ENCODE data around the gene MORF4L1. TPM values are rescaled to one million over a fixed set of nuclear protein-coding genes. Genes with fewer than 3 reads are reported as not detected.

Gene MORF4L1
- total and polyA plus RNA-seq, 8 donors: 78.8 to 545 (median 267) TPM

DNA sequence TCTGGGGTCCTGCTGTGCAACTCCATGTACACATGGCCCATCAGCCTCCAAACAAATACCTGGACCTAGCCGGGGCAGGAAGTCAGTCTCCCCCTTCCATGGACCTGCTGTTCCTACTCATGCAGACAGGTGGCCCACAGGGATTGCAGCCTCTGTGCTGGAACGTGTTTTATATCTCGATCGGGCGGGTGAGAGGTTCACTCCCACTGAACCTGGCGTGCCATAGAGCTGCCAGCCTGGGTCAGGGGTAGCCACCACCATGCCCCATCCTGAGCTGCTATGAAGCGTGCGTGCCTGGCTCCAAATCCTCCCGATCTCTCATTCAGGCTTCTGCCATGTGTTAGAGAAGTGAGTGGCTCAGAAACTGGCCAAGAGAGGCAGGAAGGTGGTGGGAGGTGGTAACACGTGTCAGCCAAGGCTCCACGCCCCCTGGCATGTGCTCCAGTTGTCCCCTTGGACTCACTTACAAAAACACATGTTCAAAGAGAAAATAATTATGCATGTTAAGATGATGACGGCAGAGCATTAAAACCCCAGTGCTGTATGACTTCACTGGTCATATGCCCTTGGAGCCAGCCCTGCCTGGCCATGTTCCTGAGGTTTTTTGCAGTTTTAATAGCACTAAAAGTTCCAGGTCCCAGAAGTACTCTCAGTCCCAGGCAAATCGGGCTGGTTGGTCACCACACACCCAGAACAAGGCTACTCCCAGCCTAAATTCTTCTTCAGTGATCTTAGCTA is 41.5 kb downstream of the MORF4L1 start:
- H3K27me3 ChIP-seq: no peaks in the 10 kb centered on the region
- peaks cover 11 to 87% (median 43%) of the 10 kb centered on the region in 4 donors for H3K4me1 ChIP-seq
- H3K36me3 ChIP-seq: peaks cover 25 to 81% (median 78%) of the 10 kb centered on the region in 4 donors
- DNase-seq: peak; percentile 51 to 54
- TF ChIP-seq POLR2A (IDR thresholded peaks at IDR 0.05) (no peak), POLR2AphosphoS5 (IDR thresholded peaks at IDR 0.05) (peak in 2 of 3 donors; percentile 3 to 11), EP300 (IDR thresholded peaks at IDR 0.05) (peak; percentile 68)
- TF ChIP-seq, protein P1, sequence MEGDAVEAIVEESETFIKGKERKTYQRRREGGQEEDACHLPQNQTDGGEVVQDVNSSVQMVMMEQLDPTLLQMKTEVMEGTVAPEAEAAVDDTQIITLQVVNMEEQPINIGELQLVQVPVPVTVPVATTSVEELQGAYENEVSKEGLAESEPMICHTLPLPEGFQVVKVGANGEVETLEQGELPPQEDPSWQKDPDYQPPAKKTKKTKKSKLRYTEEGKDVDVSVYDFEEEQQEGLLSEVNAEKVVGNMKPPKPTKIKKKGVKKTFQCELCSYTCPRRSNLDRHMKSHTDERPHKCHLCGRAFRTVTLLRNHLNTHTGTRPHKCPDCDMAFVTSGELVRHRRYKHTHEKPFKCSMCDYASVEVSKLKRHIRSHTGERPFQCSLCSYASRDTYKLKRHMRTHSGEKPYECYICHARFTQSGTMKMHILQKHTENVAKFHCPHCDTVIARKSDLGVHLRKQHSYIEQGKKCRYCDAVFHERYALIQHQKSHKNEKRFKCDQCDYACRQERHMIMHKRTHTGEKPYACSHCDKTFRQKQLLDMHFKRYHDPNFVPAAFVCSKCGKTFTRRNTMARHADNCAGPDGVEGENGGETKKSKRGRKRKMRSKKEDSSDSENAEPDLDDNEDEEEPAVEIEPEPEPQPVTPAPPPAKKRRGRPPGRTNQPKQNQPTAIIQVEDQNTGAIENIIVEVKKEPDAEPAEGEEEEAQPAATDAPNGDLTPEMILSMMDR (IDR thresholded peaks at IDR 0.05): peak in 5 of 7 experiments; percentile 42 to 66 (median 60)
- peak overlapping the region in 2 of 5 donors; percentile 70 to 80 for H3K27ac ChIP-seq
- WGBS, 5 donors: 53 to 60% (median 55%) methylated on average over 8 to 13 of the region's 13 CpGs
- no peak overlapping the region for H3K4me3 ChIP-seq
- H3K9me3 ChIP-seq: no peaks in the 10 kb centered on the region
- intact Hi-C loops (cut with DNase I; ENCODE audit: low total_unique reads): loop anchor here (10.0 kb wide), 1 partner anchor 61 kb away; no protein-coding TSS in a partner anchor

DNA sequence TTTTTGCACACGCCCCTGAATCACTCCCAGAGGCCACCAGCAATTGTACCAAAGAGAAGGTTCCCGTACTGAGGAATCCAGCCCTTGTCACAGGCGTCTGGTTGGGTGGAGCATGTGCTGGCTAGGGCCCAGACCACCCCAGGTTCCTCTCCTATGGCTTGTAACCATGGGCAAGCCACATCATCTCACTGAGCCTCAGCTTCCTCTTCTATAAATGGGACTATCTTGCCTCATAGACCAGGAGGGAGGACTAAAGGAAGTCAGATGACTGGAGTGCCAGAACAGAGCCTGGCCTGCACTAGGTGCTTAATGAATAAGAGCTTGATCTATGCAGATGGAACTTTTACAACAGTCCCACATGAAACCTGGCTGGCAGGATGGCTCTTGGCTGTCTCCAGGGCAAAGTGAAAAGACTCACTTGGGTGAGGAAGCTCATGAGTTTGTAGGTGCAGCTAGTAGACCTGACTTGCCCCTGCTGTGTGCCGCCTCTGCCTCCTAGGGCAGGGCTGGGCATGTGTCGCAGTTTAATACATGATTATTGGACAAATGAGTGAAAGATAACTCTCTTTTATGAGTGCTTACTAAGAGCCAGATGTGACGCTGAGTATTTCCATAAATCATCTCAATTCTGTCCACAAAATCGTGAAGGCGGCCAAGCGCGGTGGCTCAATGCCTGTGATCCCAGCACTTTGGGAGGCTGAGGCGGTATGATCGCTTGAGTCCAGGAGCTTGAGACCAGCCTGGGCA is 42.8 kb downstream of the MORF4L1 start:
- Histone ChIP-seq H3K4me3 (no peak overlapping the region), H3K27ac (peak overlapping the region in 4 of 5 donors; percentile 45 to 80 (median 62)), H3K27me3 (no peaks in the 10 kb centered on the region), H3K9me3 (no peaks in the 10 kb centered on the region), H3K36me3 (peaks cover 31 to 80% (median 80%) of the 10 kb centered on the region in 4 donors), H3K4me1 (peaks cover 11 to 74% (median 37%) of the 10 kb centered on the region in 4 donors)
- intact Hi-C loops (cut with DNase I; ENCODE audit: low total_unique reads): loop anchor here (10.0 kb wide), 1 partner anchor 59 kb away; no protein-coding TSS in a partner anchor
- 74 to 85% (median 78%) methylated on average over 11 to 12 of the region's 12 CpGs for WGBS, 5 donors
- DNase-seq: no peak
- TF ChIP-seq POLR2A (IDR thresholded peaks at IDR 0.05): no peak
- TF ChIP-seq, protein P1 (IDR thresholded peaks at IDR 0.05): no peak
- no peak for TF ChIP-seq EP300 (IDR thresholded peaks at IDR 0.05)
- no peak for TF ChIP-seq POLR2AphosphoS5 (IDR thresholded peaks at IDR 0.05)

- H3K27ac ChIP-seq: peak overlapping the region in 4 of 5 donors; percentile 45 to 80 (median 62)
- no peak for TF ChIP-seq POLR2A (IDR thresholded peaks at IDR 0.05)
- DNase-seq: no peak
- H3K4me1 ChIP-seq: peaks cover 11 to 68% (median 35%) of the 10 kb centered on the region in 4 donors
- H3K36me3 ChIP-seq: peaks cover 30 to 80% (median 80%) of the 10 kb centered on the region in 4 donors
- H3K27me3 ChIP-seq: no peaks in the 10 kb centered on the region
- WGBS, 5 donors: 69 to 86% (median 82%) methylated on average over 4 of the region's 4 CpGs
- intact Hi-C loops (cut with DNase I; ENCODE audit: low total_unique reads): loop anchor here (10.0 kb wide), 1 partner anchor 59 kb away; no protein-coding TSS in a partner anchor
- no peaks in the 10 kb centered on the region for H3K9me3 ChIP-seq
- H3K4me3 ChIP-seq: no peak overlapping the region
Observed at GRCh38 chr15:78916088-78916487, 43.4 kb downstream of the MORF4L1 start.

GRCh38 chr15:78917888-78918287 is 45.2 kb downstream of the MORF4L1 start:
- Histone ChIP-seq H3K27ac (peak overlapping the region in 2 of 5 donors; percentile 70 to 80), H3K27me3 (no peaks in the 10 kb centered on the region), H3K9me3 (no peaks in the 10 kb centered on the region), H3K4me3 (no peak overlapping the region), H3K36me3 (peaks cover 41 to 82% (median 80%) of the 10 kb centered on the region in 4 donors), H3K4me1 (peaks cover 11 to 50% (median 31%) of the 10 kb centered on the region in 4 donors)
- intact Hi-C loops (cut with DNase I; ENCODE audit: low total_unique reads): loop anchor here (10.0 kb wide), 1 partner anchor 57 kb away; no protein-coding TSS in a partner anchor
- WGBS, 5 donors: 51 to 93% (median 86%) methylated on average over 1 to 4 of the region's 4 CpGs
- TF ChIP-seq, protein P1 (IDR thresholded peaks at IDR 0.05): no peak
- TF ChIP-seq POLR2A (IDR thresholded peaks at IDR 0.05) (no peak), POLR2AphosphoS5 (IDR thresholded peaks at IDR 0.05) (no peak), EP300 (IDR thresholded peaks at IDR 0.05) (no peak)
- no peak for DNase-seq

Data from stomach (tissue), 9 donors.